Endothelial cell of umbilical vein (primary cell): ENCODE results near the gene KRT38. TPM values are rescaled to one million over a fixed set of nuclear protein-coding genes. Genes with fewer than 3 reads are reported as not detected.

Experiments
- BruUV-seq: library from RNA; stranded (reverse); fragments of 400-500 nt; replicated peaks from 2 replicates; lab custom pipeline; 2021; lab: Mats Ljungman, UMichigan
- CTCF ChIA-PET: fragments of 300-600, 350-600 bp; sonication (Branson Sonifier 250); formaldehyde crosslinking; loops from one replicate; lab custom pipeline; 2021; ENCODE audit warnings: antibody characterized with exemption, inconsistent platforms; lab: Charles Lee
- POLR2A ChIA-PET: fragments of 300-600, 350-600 bp; sonication (Branson Sonifier 250); formaldehyde crosslinking; loops from one replicate; lab custom pipeline; 2021; ENCODE audit warnings: antibody characterized with exemption, inconsistent platforms; lab: Charles Lee
- DNase-seq: peaks from one replicate; pipeline ENCODE4 v3.0.0-alpha.2; 2011; ENCODE audit warnings: low read depth, low spot score
- FAIRE-seq: peaks from 2 replicates; lab custom pipeline; 2011; peaks lifted over from hg19 to GRCh38; lab: Jason Lieb, UNC
- H2AFZ ChIP-seq: 2 replicates; pipeline ENCODE4 v1.6.0; 2012; ENCODE audit warnings: low read depth, low read length, control low read depth, inconsistent platforms
- H3K27ac ChIP-seq: 2 replicates; pipeline ENCODE4 v1.5.1; 2011; ENCODE audit warnings: low read depth, mild to moderate bottlenecking, control low read depth, low read length, moderate library complexity; ENCODE audit not compliant: insufficient read depth
- H3K27me3 ChIP-seq, 2 experiments: 2 replicates each; pipeline versions ENCODE4 v1.6.0 to v1.6.1; 2011; ENCODE audit warnings: low read length in 2 of 2, mixed read lengths in 1 of 2; ENCODE audit not compliant: control insufficient read depth in 2 of 2, insufficient read depth in 2 of 2
- H3K36me3 ChIP-seq, 2 experiments: 2 replicates in 1 of 2; 3 replicates in 1 of 2; pipeline ENCODE4 v1.5.1; 2011; ENCODE audit warnings: low read length in 2 of 2, mild to moderate bottlenecking in 1 of 2, moderate library complexity in 1 of 2; ENCODE audit not compliant: control insufficient read depth in 2 of 2, insufficient read depth in 2 of 2; ENCODE audit errors: extremely low read depth in 1 of 2
- H3K4me1 ChIP-seq: 3 replicates; pipeline ENCODE4 v1.5.1; 2011; ENCODE audit warnings: mild to moderate bottlenecking, low read length; ENCODE audit not compliant: control insufficient read depth, insufficient read depth; ENCODE audit errors: extremely low read depth
- H3K4me2 ChIP-seq: 2 replicates; pipeline ENCODE4 v1.6.1; 2011; ENCODE audit warnings: low read length, control low read depth, mixed read lengths; ENCODE audit not compliant: insufficient read depth
- H3K4me3 ChIP-seq, 3 experiments: fragments of 200-600 bp in 1 of 3; sonication (generic), shearing (Covaris generic) in 1 of 3; replicated peaks in 1 of 3; 2 replicates each; pipeline ENCODE4 v1.5.1; 2011 to 2016; ENCODE audit warnings: control low read depth in 3 of 3, low read length in 3 of 3, mild to moderate bottlenecking in 2 of 3, inconsistent platforms in 1 of 3, low read depth in 1 of 3, moderate library complexity in 1 of 3; ENCODE audit not compliant: insufficient read depth in 1 of 3
- H3K79me2 ChIP-seq: 2 replicates; pipeline ENCODE4 v1.6.0; 2012; ENCODE audit warnings: low read length, inconsistent platforms; ENCODE audit not compliant: control insufficient read depth, insufficient read depth
- H3K9ac ChIP-seq: replicated peaks from 2 replicates; pipeline ENCODE3; 2011; ENCODE audit warnings: low read length, control low read depth; ENCODE audit not compliant: insufficient read depth; ENCODE audit errors: extremely low read depth
- H3K9me1 ChIP-seq: replicated peaks from 3 replicates; pipeline ENCODE4 v1.6.0; 2011; ENCODE audit warnings: mild to moderate bottlenecking, low read length; ENCODE audit not compliant: control insufficient read depth, insufficient read depth; ENCODE audit errors: extremely low read depth
- H3K9me3 ChIP-seq: replicated peaks from 2 replicates; pipeline ENCODE4 v1.5.1; 2012; ENCODE audit warnings: low read length, inconsistent platforms; ENCODE audit not compliant: control insufficient read depth, insufficient read depth
- H4K20me1 ChIP-seq: replicated peaks from 2 replicates; pipeline ENCODE3; 2011; ENCODE audit warnings: mild to moderate bottlenecking, low read length; ENCODE audit not compliant: control insufficient read depth, insufficient read depth; ENCODE audit errors: extremely low read depth
- EZH2 ChIP-seq: IDR thresholded peaks from 2 replicates; pipeline ENCODE4 v1.6.1; 2012; ENCODE audit warnings: borderline replicate concordance, low read depth, mild to moderate bottlenecking, moderate library complexity, low read length, inconsistent platforms; ENCODE audit not compliant: severe bottlenecking
- GATA2 ChIP-seq: IDR thresholded peaks from 2 replicates; pipeline ENCODE4 v1.7.0; 2011; ENCODE audit warnings: low read depth, mild to moderate bottlenecking, moderate library complexity, mixed read lengths, low read length; ENCODE audit not compliant: insufficient read length, insufficient read depth
- JUN ChIP-seq: IDR thresholded peaks from 2 replicates; pipeline ENCODE4 v1.6.1; 2011; ENCODE audit warnings: borderline replicate concordance, low read depth; ENCODE audit not compliant: insufficient read length, insufficient read depth
- MAX ChIP-seq: IDR thresholded peaks from 2 replicates; pipeline ENCODE4 v1.6.1; 2011; ENCODE audit not compliant: insufficient read depth, insufficient read length
- dilution Hi-C: fragments of 300-500 bp; cut with MboI; formaldehyde crosslinking; loops from one replicate; pipeline ENCODE4 v1.15.0; 2019; ENCODE audit warnings: low sequenced_read_pairs; ENCODE audit not compliant: extremely low pct_ligation_motif_present
- intact Hi-C: fragments of 100-400 bp; cut with micrococcal nuclease; formaldehyde crosslinking; loops from one replicate; pipeline ENCODE4 v1.10.0; 2022
- polyA plus RNA-seq, 4 experiments: library from polyadenylated mRNA; depleted of rRNA in 3 of 4; stranded (reverse) in 3 of 4; unstranded in 1 of 4; fragments of >200 nt; gene quantifications; 2 replicates each; pipeline versions ENCODE4 v1.2.1 to v1.2.3, GENCODE V29; 2011 to 2012; ENCODE audit warnings: missing spikeins in 1 of 4
- total RNA-seq: library from RNA; stranded (reverse); gene quantifications from 2 replicates; pipeline ENCODE4 v1.2.3, GENCODE V29; 2021
- TF ChIP-seq, protein P1 (sequence below), 2 donors: IDR thresholded peaks; 1 replicate in 1 of 2; 2 replicates in 1 of 2; pipeline ENCODE4 v1.5.1; 2011; ENCODE audit warnings: low read length in 2 of 2, mild to moderate bottlenecking in 2 of 2, moderate library complexity in 2 of 2, control low read depth in 1 of 2, inconsistent platforms in 1 of 2, low read depth in 1 of 2; ENCODE audit not compliant: insufficient read depth in 1 of 2; ENCODE audit errors: extremely low read depth in 1 of 2

Gene KRT38
- total and polyA plus RNA-seq, 2 donors (not counting 3 experiments of a cell fraction or from before 2014, with no cell fraction given), result not detected

DNA sequence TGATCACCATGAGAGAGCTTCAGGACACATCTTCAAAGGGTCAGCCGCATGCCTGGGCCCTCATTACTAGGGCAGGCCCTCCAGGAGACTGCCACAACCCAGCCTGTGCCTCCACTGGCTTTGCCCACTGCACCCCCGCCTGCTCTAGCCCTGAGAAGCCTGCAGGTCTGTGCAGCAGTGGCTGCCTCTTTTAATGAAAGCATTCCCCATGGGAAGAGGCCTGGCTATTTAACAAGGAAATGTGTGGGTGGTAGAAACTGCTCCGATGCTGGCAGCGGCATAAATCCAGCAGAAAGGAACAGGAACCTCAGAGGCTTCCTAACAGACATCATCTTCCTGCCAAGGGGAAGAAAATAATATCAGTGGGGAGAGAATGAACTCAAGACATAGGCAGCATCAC, 26.8 kb upstream of the KRT38 start:
- ChIA-PET CTCF (interaction anchor here (1.0 kb wide), 1 partner anchor 12 kb away, joined by 3 read pairs; no protein-coding TSS in a partner anchor), POLR2A (no interaction called here)
- FAIRE-seq (no peak), DNase-seq (no peak)
- Histone ChIP-seq H2AFZ (no peak overlapping the region), H3K9me1 (no peaks in the 10 kb centered on the region), H3K36me3 (no peaks in the 10 kb centered on the region), H3K9ac (no peak overlapping the region), H3K4me2 (no peak overlapping the region), H3K4me1 (no peaks in the 10 kb centered on the region), H3K9me3 (no peaks in the 10 kb centered on the region), H3K4me3 (no peak overlapping the region), H4K20me1 (no peaks in the 10 kb centered on the region), H3K27me3 (peaks cover 3 to 9% of the 10 kb centered on the region in 2 experiments), H3K27ac (no peak overlapping the region), H3K79me2 (no peaks in the 10 kb centered on the region)
- TF ChIP-seq JUN (no peak), EZH2 (no peak), MAX (no peak), GATA2 (no peak)
- TF ChIP-seq, protein P1, sequence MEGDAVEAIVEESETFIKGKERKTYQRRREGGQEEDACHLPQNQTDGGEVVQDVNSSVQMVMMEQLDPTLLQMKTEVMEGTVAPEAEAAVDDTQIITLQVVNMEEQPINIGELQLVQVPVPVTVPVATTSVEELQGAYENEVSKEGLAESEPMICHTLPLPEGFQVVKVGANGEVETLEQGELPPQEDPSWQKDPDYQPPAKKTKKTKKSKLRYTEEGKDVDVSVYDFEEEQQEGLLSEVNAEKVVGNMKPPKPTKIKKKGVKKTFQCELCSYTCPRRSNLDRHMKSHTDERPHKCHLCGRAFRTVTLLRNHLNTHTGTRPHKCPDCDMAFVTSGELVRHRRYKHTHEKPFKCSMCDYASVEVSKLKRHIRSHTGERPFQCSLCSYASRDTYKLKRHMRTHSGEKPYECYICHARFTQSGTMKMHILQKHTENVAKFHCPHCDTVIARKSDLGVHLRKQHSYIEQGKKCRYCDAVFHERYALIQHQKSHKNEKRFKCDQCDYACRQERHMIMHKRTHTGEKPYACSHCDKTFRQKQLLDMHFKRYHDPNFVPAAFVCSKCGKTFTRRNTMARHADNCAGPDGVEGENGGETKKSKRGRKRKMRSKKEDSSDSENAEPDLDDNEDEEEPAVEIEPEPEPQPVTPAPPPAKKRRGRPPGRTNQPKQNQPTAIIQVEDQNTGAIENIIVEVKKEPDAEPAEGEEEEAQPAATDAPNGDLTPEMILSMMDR (IDR thresholded peaks at IDR 0.05; ENCODE audit: extremely low read depth in 1 of 2, insufficient read depth in 1 of 2, low read depth in 1 of 2, low read length in 2 of 2), result no peak
- BruUV-seq, result no TSS peak
- intact Hi-C loops (no loop called here), dilution Hi-C loops (no loop called here)
